GM06990 (cell line): ENCODE data around the gene MRPL24.

ENCODE experiments used
- DNase-seq: peaks from one replicate; pipeline ENCODE4 v3.0.0-alpha.2; 2011; ENCODE audit not compliant: insufficient read length; ENCODE audit errors: extremely low read depth
- H3K27me3 ChIP-seq: replicated peaks from 2 replicates; pipeline ENCODE4 v1.6.0; 2011; ENCODE audit warnings: low read length; ENCODE audit not compliant: control insufficient read depth, insufficient read depth
- H3K36me3 ChIP-seq: 2 replicates; pipeline ENCODE4 v1.5.1; 2011; ENCODE audit warnings: low read length; ENCODE audit not compliant: control insufficient read depth, insufficient read depth
- H3K4me3 ChIP-seq: replicated peaks from 2 replicates; pipeline ENCODE4 v1.5.1; 2011; ENCODE audit warnings: low read depth, mild to moderate bottlenecking, control low read depth, low read length
- TF ChIP-seq, protein P1 (sequence below): IDR thresholded peaks from 2 replicates; pipeline ENCODE4 v1.5.1; 2011; ENCODE audit warnings: low read length, control low read depth, mild to moderate bottlenecking, inconsistent platforms; ENCODE audit not compliant: insufficient read depth, poor library complexity, severe bottlenecking

Gene MRPL24

DNA sequence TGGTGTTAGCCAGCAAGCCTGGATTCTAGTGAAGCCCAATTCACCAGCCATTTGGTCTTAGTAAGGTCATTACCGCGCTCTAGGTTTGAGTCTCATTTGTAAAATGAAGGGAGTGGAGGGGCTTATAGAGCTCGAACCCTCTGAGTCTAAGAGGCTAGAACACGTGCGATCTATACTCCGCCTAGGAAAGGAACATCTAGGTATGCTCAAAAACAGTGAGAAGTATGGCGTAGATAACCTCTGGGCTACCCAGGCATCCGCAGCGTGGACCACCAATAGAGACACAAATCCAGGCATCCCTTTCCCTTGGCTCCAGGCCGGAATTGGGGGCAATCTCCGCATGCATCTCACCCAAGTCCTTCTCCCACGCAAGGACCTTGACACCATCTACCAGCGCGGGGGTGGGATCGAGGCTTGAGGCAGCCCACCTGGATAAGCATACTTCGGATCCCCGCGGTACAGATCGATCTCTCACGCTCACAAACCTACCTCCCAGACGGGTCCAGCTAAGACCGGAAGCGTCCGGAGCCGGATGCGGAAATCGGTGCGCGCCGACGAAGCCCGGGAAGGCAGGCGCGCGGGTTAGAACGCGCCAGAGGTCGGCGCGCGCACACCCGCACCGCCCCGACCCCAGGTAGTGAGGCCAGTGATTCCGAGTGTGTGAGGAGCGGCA is 12.8 kb downstream of the MRPL24 start, which contains the start of gene METTL25B:
Gene METTL25B (plus strand): TSS at position 544 of the 673 bp plus-strand sequence. CDS start 636 bp downstream, outside the sequence.
- Histone ChIP-seq H3K36me3 (peaks cover 18% of the 10 kb centered on the region), H3K4me3 (peak within 1 kb of the TSS; percentile 100), H3K27me3 (no peaks in the 10 kb centered on the region)
- DNase-seq, result peak; percentile 88
- TF ChIP-seq, protein P1, sequence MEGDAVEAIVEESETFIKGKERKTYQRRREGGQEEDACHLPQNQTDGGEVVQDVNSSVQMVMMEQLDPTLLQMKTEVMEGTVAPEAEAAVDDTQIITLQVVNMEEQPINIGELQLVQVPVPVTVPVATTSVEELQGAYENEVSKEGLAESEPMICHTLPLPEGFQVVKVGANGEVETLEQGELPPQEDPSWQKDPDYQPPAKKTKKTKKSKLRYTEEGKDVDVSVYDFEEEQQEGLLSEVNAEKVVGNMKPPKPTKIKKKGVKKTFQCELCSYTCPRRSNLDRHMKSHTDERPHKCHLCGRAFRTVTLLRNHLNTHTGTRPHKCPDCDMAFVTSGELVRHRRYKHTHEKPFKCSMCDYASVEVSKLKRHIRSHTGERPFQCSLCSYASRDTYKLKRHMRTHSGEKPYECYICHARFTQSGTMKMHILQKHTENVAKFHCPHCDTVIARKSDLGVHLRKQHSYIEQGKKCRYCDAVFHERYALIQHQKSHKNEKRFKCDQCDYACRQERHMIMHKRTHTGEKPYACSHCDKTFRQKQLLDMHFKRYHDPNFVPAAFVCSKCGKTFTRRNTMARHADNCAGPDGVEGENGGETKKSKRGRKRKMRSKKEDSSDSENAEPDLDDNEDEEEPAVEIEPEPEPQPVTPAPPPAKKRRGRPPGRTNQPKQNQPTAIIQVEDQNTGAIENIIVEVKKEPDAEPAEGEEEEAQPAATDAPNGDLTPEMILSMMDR, result no peak

GRCh38 chr1:156727492-156727891 is 13.4 kb downstream of the MRPL24 start:
- Histone ChIP-seq H3K4me3 (peak overlapping the region; percentile 100), H3K27me3 (no peaks in the 10 kb centered on the region), H3K36me3 (peaks cover 22% of the 10 kb centered on the region)
- TF ChIP-seq, protein P1, result no peak
- DNase-seq, result no peak

GRCh38 chr1:156726549-156727226 is 14.2 kb downstream of the MRPL24 start:
- peak; percentile 49 for DNase-seq
- peak overlapping the region; percentile 100 for H3K4me3 ChIP-seq
- TF ChIP-seq, protein P1, result peak; percentile 72

GRCh38 chr1:156725683-156726280 is 15.1 kb downstream of the MRPL24 start:
- Histone ChIP-seq H3K36me3 (peaks cover 28% of the 10 kb centered on the region), H3K4me3 (peak overlapping the region; percentile 100), H3K27me3 (no peaks in the 10 kb centered on the region)
- peak; percentile 75 for DNase-seq
- TF ChIP-seq, protein P1, result peak; percentile 97

More at GRCh38 chr1:156726549-156727226, 14.2 kb downstream of the MRPL24 start:
- H3K27me3 ChIP-seq, result no peaks in the 10 kb centered on the region
- peaks cover 20% of the 10 kb centered on the region for H3K36me3 ChIP-seq

GRCh38 chr1:156721535-156721934 is 19.4 kb downstream of the MRPL24 start:
- H3K36me3 ChIP-seq, result peaks cover 25% of the 10 kb centered on the region
- TF ChIP-seq, protein P1, result no peak
- H3K4me3 ChIP-seq, result no peak overlapping the region
- H3K27me3 ChIP-seq, result no peaks in the 10 kb centered on the region
- no peak for DNase-seq
